ENCODE measurements around the gene MME.

Gene MME

DNA sequence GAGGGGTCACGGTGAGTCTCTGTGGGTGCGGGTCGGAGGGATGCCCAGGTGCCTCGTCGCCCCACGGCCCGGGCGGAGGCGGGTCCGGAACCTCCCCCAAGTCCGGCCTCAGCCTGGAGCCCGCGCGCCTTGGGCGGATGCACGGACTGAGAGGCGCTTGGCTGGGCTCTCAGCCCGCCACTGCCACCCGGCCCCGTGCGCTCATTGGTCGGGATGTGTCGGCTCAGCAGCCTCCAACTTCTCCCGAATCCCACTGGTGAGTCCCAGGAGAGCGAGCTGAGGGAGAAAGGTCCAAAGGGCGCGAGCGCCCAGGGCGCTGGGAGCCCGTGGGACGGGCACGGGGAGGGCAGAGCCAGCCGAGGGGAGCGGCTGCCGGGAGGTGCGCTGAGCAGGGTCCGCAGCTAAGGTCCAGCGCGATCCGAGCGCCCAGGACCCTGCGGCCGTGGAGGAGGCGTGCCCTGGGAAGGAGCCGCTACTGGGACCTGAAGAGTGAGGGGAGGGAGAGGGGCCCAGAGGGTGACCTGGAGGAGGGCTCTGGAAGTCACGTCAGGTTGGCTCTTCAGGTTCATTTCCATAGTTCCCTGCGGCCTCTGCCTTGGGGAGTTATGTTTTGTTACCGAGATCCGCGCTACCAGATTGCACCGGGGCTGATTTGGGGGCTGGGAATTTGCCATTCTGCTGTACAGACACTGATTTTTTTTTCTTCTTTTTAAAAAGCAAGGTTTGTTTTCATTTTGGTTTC is at the start of gene MME:
Gene MME, plus strand, starts transcription at position 574 of the 742 bp plus-strand sequence. CDS start 3,849 bp downstream, outside the sequence.
- DNase-seq (ENCODE audit: low read depth), result peak; percentile 86
- H3K4me3 ChIP-seq (replicated peaks; ENCODE audit: low read depth, low read length), result peak within 1 kb of the TSS; percentile 75
- TF ChIP-seq, protein P1, sequence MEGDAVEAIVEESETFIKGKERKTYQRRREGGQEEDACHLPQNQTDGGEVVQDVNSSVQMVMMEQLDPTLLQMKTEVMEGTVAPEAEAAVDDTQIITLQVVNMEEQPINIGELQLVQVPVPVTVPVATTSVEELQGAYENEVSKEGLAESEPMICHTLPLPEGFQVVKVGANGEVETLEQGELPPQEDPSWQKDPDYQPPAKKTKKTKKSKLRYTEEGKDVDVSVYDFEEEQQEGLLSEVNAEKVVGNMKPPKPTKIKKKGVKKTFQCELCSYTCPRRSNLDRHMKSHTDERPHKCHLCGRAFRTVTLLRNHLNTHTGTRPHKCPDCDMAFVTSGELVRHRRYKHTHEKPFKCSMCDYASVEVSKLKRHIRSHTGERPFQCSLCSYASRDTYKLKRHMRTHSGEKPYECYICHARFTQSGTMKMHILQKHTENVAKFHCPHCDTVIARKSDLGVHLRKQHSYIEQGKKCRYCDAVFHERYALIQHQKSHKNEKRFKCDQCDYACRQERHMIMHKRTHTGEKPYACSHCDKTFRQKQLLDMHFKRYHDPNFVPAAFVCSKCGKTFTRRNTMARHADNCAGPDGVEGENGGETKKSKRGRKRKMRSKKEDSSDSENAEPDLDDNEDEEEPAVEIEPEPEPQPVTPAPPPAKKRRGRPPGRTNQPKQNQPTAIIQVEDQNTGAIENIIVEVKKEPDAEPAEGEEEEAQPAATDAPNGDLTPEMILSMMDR (IDR thresholded peaks at IDR 0.05; ENCODE audit: low read length, missing control alignments), result no peak

DNA sequence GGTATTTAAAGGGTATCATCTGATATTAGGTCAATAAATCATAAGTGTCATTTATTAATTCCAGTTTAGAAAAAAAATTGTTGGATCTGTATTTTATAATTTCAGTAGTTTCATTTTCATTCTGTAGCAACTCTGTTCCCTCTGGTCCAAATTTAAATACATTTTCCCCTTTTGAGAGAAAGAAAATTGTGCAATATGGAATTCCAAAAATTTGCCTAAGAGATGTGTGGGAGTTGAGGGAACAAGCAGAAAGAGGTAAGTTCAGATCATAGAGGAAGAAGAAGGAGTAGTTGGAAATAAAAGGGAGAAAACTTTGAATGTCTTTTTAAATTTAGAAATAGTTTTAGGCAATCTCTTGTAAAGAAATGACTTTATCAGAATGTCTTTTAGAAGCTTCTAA is 48.9 kb upstream of the MME start:
- H3K4me3 ChIP-seq (replicated peaks; ENCODE audit: low read depth, low read length), result no peak overlapping the region
- TF ChIP-seq, protein P1 (IDR thresholded peaks at IDR 0.05; ENCODE audit: low read length, missing control alignments), result no peak
- DNase-seq (ENCODE audit: low read depth), result peak; percentile 88

DNA sequence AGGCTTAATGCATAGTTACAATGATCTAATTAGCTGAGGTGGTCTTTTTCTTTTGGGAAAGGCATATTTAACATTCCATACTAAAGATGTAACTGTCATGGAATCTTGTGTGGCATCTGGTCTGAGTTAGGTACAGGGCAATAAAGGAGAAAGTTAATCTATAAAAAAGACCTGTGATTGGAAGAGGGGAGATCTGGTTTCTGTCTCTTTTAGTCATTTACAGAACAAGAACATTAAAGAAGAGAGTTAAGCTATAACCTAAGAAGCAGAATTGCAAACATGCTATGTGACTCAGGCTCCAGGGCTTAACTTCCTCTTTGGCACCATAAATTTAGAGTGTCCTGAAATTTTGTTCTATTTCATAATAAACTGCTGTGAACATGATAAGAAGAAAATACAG is 47.2 kb upstream of the MME start:
- DNase-seq (ENCODE audit: low read depth), result peak; percentile 71
- TF ChIP-seq, protein P1 (IDR thresholded peaks at IDR 0.05; ENCODE audit: low read length, missing control alignments), result no peak

DNA sequence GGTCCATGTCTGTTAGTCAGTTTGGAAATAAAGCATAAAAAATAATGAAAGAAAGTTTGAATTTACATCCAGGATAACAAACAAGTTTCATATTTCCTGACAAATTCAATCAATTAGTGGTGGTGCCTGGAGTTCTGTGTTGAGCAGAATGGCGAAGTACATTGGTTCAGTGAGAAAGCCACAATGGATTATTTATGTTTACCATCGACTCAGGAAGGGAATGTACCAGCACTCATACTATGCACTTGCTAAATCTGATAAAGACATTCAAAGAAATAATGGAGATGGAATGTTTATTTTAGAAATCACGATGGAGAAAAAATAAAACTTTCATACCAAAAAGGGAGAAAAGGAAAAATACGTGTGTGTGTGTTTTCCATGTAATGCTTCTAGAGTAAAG is 45.3 kb upstream of the MME start:
- no peak for DNase-seq (ENCODE audit: low read depth)
- TF ChIP-seq, protein P1 (IDR thresholded peaks at IDR 0.05; ENCODE audit: low read length, missing control alignments), result no peak
- no peak overlapping the region for H3K4me3 ChIP-seq (replicated peaks; ENCODE audit: low read depth, low read length)

More for the DNA sequence above, 47.2 kb upstream of the MME start:
- no peak overlapping the region for H3K4me3 ChIP-seq (replicated peaks; ENCODE audit: low read depth, low read length)

DNA sequence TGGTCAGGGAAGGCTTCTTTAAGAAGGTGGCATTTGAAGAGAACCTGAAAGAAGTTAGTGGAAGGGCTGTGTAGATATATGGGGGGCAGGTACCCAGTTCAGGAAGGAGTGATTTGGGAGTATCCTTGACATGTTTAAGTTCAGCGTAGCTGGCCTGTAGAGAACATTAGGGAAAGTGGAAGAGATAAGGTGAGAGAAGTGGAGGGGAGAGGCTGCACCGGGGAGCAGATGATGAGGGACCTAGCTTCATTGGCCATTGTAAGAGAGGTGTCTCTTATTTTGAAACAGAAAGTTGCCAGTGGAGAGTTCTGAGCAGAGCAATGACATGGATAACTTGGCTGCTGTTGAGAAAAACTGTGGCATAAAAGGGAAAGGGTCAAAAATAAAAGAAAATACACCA is 44.6 kb upstream of the MME start:
- no peak overlapping the region for H3K4me3 ChIP-seq (replicated peaks; ENCODE audit: low read depth, low read length)
- TF ChIP-seq, protein P1 (IDR thresholded peaks at IDR 0.05; ENCODE audit: low read length, missing control alignments), result no peak
- no peak for DNase-seq (ENCODE audit: low read depth)

DNA sequence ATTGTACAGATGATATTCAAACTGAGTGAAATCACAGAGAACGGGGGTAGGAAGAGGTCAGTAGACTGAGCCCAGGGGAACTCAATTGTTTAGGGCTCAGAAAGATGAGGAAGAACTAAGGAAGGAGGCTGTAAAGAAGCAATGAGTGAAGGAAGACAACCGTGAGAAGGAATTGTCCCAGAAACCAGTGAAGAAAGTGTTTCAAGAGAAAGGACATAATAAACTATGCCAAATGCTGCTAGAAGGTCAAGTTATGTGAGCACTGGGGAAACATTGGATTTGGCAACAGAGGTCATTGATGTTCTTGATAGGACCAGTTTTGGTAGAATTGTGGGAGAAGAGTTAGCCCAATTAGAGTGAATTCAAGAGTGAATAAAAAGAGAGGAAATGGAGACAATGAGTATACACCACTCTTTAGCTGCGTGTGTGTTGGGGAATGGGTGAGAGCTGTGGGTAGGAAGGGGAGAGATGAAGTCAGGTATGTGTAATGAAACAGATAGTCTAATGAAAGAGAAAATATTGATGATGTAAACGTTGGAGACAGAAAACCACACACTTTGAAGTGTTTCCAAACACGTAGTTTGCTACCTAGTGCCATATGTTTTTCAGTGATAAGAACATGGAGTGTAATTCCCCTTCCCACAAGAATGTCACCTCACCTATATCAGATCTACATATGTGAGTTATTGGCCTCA is 42.5 kb upstream of the MME start:
- TF ChIP-seq, protein P1 (IDR thresholded peaks at IDR 0.05; ENCODE audit: low read length, missing control alignments), result no peak
- no peak overlapping the region for H3K4me3 ChIP-seq (replicated peaks; ENCODE audit: low read depth, low read length)
- no peak for DNase-seq (ENCODE audit: low read depth)
